Astrocyte of the spinal cord (primary cell): ENCODE data around the gene EXOC4.

ENCODE experiments used
- DNase-seq: peaks from one replicate; pipeline ENCODE4 v3.0.0; 2011; ENCODE audit warnings: low read depth, low spot score
- H3K4me3 ChIP-seq: 2 replicates; pipeline ENCODE4 v1.5.1; 2011; ENCODE audit warnings: low read depth, mild to moderate bottlenecking, low read length, moderate library complexity
- CTCF ChIP-seq: IDR thresholded peaks from 2 replicates; pipeline ENCODE4 v1.5.1; 2012; ENCODE audit warnings: low read depth, mild to moderate bottlenecking, low read length, inconsistent platforms
- in situ Hi-C: cut with HindIII; loops from 2 replicates; pipeline ENCODE4 v1.10.0; 2017; ENCODE audit warnings: low sequenced_read_pairs

The EXOC4 gene

GRCh38 chr7:134105841-134106240, 853.0 kb downstream of the EXOC4 start:
- H3K4me3 ChIP-seq, result no peak overlapping the region
- in situ Hi-C loops, result no loop called here
- no peak for DNase-seq
- TF ChIP-seq CTCF, result no peak

- no peak for TF ChIP-seq CTCF
- in situ Hi-C loops, result no loop called here
- no peak for DNase-seq
Measured at GRCh38 chr7:134108802-134109201, 855.9 kb downstream of the EXOC4 start.

GRCh38 chr7:134113655-134114054, 860.8 kb downstream of the EXOC4 start:
- H3K4me3 ChIP-seq, result no peak overlapping the region
- TF ChIP-seq CTCF, result no peak
- DNase-seq, result no peak
- in situ Hi-C loops, result no loop called here

More at GRCh38 chr7:134108802-134109201, 855.9 kb downstream of the EXOC4 start:
- no peak overlapping the region for H3K4me3 ChIP-seq

DNA sequence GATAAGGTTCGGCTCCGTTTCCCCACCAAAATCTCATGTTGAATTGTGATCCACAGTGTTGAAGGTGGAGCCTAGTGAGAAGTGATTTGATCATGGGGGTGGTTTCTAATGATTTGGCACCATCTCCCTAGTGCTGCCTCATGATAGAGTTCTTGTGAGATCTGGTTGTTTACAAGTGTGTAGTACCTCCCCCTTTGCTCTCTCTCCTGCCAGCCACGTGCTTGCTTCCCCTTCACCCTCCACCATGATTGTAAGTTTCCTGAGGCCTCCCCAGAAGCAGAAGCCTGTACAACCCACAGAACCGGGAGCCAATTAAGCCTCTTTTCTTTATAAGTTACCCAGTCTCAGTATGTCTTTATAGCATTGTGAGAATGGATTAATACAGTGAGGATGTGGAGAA, 862.1 kb downstream of the EXOC4 start:
- DNase-seq, result no peak
- H3K4me3 ChIP-seq, result no peak overlapping the region
- in situ Hi-C loops, result no loop called here
- no peak for TF ChIP-seq CTCF
